Progenitor cell of endocrine pancreas (in vitro differentiated cells): ENCODE data around the gene KCP. TPM values are rescaled to one million over a fixed set of nuclear protein-coding genes. Genes with fewer than 3 reads are reported as not detected.

Experiments used
- DNase-seq: peaks from one replicate; pipeline ENCODE4 v3.0.0; 2021; ENCODE audit warnings: low spot score; ENCODE audit not compliant: unreplicated experiment
- H3K27ac Mint-ChIP-seq: 2 replicates; pipeline ENCODE4 v1.8.0; 2021; ENCODE audit warnings: mild to moderate bottlenecking, moderate library complexity, mixed read lengths
- H3K27me3 Mint-ChIP-seq: 2 replicates; pipeline ENCODE4 v1.8.0; 2021; ENCODE audit warnings: mixed read lengths
- H3K36me3 Mint-ChIP-seq: 2 replicates; pipeline ENCODE4 v1.8.0; 2022; ENCODE audit warnings: mixed read lengths; ENCODE audit not compliant: insufficient read depth
- H3K4me1 Mint-ChIP-seq: 2 replicates; pipeline ENCODE4 v1.8.0; 2021; ENCODE audit warnings: low read depth, mixed read lengths
- H3K4me3 Mint-ChIP-seq: 2 replicates; pipeline ENCODE4 v1.8.0; 2021; ENCODE audit warnings: low read depth, mild to moderate bottlenecking, moderate library complexity, mixed read lengths
- H3K9me3 Mint-ChIP-seq: 2 replicates; pipeline ENCODE4 v1.8.0; 2021; ENCODE audit warnings: low read depth, mixed read lengths
- total RNA-seq: library from RNA; stranded (reverse); gene quantifications from 2 replicates; pipeline ENCODE4 v1.2.1, GENCODE V29; 2021
- TF ChIP-seq, protein P1 (sequence below): fragments of 200-600 bp; sonication (generic); IDR thresholded peaks from one replicate; pipeline ENCODE4 v1.5.0; 2021; ENCODE audit warnings: antibody characterized with exemption, mild to moderate bottlenecking; ENCODE audit not compliant: unreplicated experiment

KCP gene
- total RNA-seq, 1 donor from 2014 or later, result 8.5 TPM

DNA sequence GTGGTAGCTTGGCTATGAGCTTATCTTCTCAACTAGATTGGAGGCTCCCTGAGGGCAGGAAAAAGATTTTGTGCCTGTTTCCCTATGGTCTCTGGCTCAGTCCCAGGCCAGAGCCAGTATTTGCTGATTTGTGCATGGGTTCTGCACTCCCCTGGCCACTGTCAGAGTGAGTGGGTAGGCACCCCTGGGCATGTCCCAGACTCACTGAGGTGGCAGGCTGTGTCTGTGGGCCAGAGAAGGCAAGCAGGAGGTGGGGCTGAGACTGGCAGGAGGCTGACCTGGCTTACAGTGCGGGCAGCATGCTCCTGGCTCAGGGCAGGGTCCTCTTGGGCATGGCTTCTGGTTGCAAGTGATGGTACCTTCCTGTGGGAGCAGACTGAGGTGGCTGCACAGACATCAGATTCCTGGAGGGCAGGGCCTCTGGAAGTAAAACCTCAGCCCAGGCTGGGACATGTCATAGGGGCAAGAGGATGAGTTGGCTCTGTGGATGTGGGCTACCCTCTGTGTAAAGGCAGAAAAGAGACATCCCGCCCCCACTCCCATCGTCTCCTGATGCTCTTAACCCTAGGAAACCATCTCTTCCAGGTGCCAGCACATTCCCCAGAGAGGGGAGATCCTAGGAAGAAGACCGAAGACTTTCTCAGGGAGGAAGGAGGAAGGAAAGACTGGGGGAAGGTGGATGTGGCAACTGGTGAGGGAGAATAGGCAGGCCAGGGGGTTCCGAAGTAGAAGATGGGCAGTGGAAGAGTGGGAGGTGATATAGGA, 4.3 kb downstream of the KCP start:
- no peak overlapping the region for H3K27ac Mint-ChIP-seq
- TF ChIP-seq, protein P1, sequence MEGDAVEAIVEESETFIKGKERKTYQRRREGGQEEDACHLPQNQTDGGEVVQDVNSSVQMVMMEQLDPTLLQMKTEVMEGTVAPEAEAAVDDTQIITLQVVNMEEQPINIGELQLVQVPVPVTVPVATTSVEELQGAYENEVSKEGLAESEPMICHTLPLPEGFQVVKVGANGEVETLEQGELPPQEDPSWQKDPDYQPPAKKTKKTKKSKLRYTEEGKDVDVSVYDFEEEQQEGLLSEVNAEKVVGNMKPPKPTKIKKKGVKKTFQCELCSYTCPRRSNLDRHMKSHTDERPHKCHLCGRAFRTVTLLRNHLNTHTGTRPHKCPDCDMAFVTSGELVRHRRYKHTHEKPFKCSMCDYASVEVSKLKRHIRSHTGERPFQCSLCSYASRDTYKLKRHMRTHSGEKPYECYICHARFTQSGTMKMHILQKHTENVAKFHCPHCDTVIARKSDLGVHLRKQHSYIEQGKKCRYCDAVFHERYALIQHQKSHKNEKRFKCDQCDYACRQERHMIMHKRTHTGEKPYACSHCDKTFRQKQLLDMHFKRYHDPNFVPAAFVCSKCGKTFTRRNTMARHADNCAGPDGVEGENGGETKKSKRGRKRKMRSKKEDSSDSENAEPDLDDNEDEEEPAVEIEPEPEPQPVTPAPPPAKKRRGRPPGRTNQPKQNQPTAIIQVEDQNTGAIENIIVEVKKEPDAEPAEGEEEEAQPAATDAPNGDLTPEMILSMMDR, result no peak
- H3K9me3 Mint-ChIP-seq, result no peaks in the 10 kb centered on the region
- H3K36me3 Mint-ChIP-seq, result peaks cover 4% of the 10 kb centered on the region
- H3K4me3 Mint-ChIP-seq, result no peak overlapping the region
- H3K27me3 Mint-ChIP-seq, result peaks cover 12% of the 10 kb centered on the region
- peaks cover 5% of the 10 kb centered on the region for H3K4me1 Mint-ChIP-seq
- no peak for DNase-seq

DNA sequence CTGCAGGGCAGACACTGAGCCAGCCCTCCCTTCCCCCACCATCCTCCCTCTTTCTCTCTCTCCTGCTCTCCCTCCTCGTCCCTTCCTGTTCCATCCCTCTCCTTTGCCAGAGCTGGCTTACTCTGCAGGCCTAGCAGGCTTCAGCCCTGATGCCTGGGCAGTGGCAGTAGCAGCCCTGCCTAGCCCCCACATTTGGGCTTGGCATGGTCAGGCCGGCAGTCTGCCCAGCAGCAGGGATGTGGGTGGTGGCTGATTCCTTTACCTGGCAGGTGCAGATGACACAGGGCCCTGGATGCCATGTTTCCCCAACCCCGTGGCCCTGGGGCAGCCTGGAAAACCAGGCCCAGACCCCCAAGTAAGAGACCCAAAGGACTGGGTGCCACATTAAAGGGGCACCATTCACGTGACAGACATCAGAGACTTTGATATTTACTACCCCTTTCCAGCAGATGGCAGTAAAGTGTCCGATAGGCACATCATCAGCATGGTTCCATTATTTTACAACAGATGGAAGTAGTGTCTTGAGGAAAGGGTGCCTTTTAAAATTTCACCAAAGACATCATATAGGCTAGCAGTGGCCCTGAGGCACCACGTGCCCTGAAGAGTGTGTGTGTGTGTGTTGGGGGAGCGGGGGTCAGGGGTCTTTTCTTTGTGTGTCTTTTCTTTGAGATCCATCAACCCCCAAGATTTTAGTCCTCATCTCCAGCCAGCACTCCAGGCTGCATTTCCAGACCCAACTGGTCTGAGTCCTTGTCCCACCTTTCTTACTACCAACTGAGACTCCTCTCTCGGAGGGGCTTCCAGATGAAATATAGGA, 5.9 kb downstream of the KCP start:
- Mint-ChIP-seq H3K4me3 (no peak overlapping the region), H3K27ac (no peak overlapping the region), H3K27me3 (peaks cover 6% of the 10 kb centered on the region), H3K9me3 (peaks cover 4% of the 10 kb centered on the region), H3K36me3 (peaks cover 11% of the 10 kb centered on the region), H3K4me1 (peaks cover 2% of the 10 kb centered on the region)
- TF ChIP-seq, protein P1, result peak; percentile 63
- DNase-seq, result no peak

DNA sequence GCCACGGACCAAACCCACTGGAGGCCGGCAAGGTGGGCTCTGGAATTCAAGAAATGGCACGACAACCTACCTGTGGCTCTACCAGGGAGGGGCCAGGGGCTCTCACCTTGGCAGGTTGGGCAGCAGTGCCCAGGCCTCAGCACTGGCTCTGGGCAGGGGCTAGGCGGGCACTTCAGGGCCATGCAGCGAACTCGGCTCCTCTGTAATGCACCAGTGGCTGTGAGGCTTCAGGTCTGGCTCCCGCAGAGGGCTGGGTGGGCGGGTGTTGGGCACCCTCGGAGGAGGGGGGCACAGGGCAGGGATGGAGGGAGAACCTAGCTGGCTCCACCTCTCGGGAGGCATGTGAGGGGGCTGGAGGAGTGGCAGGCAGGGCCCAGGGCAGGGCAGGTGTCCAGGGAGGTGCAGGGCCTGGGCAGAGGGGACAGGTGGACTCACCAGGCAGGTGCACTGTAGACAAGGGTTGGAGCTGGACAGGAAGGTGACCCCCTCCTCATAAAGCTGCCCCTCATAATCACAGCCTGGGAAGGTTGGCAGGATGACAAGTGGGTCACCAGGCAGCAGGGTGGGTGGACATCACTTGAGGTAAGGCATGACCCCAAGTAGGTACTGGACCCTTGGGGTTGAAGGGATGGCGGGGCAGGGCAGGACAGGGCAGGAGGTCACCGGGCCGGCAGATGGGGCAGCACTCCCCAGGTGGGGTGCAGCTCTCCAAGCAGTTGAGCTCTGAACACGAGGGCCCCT, 6.7 kb downstream of the KCP start:
- H3K27ac Mint-ChIP-seq, result no peak overlapping the region
- peaks cover 4% of the 10 kb centered on the region for H3K9me3 Mint-ChIP-seq
- peaks cover 11% of the 10 kb centered on the region for H3K36me3 Mint-ChIP-seq
- H3K4me1 Mint-ChIP-seq, result no peaks in the 10 kb centered on the region
- no peak for DNase-seq
- H3K27me3 Mint-ChIP-seq, result no peaks in the 10 kb centered on the region
- TF ChIP-seq, protein P1, result no peak
- no peak overlapping the region for H3K4me3 Mint-ChIP-seq

DNA sequence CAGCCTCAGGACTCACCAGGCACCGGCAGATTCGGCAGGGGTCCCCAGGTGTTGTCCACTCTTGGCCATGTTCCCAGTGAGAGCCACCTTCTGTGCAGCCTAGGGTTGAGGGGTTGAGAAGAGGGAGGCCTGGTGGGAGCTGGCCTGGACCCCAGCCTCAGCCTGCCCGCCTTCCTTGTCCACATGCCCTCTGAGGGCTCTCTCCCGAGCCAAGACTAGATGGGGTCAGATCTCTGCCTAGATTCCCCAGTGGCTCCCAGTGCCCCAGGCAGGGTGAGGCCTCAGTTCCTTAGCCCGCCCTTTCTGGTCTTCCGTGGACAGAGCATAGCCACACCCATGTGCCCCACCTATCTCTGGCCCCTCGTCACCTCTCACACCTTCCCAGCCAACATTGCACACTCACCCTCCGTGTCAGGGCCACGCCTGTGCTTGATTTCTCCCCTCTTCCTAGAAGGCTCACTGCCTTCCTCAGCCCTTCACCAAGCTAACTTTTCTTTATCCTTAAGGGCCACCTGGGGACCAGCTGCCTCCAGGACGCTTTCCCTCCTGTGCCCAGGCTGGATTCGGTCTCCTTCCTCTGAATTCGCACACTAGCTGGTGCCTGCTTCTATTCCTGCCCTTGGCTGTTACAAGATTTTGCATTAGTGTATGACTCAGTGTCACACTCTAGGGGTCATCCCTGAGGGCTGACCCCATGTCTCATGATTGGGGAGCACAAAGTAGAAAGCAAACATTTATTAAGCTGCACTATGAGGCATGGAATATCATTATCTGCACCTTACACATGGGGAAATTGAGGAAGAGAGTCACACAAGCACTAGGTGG, 7.5 kb downstream of the KCP start:
- DNase-seq, result no peak
- Mint-ChIP-seq H3K27ac (no peak overlapping the region), H3K27me3 (no peaks in the 10 kb centered on the region), H3K9me3 (peaks cover 8% of the 10 kb centered on the region), H3K4me1 (no peaks in the 10 kb centered on the region), H3K4me3 (no peak overlapping the region), H3K36me3 (peaks cover 14% of the 10 kb centered on the region)
- TF ChIP-seq, protein P1, result no peak
